ENCODE results near the gene TRPV2. TPM values are rescaled to one million over a fixed set of nuclear protein-coding genes. Genes with fewer than 3 reads are reported as not detected.
A peak's percentile ranks its signal among the peaks of the same experiment; 100 is the strongest.
"Not testable (repeated sequence)": the region's sequence is repeated elsewhere in the genome, so short reads cannot be mapped to it uniquely, and the experiment has no call there.

TRPV2 gene
- total RNA-seq (2014; rRNA removed; shearing (Covaris generic)), result 101 and 105 TPM in 2 replicates
- 41.0 TPM in 2 replicates for polyA plus RNA-seq (2015; cell fraction: cytosol; rRNA removed)
- 138 and 139 TPM in 2 replicates for polyA plus RNA-seq (2015; cell fraction: nucleus; rRNA removed)

- peak; percentile 42 for DNase-seq (ENCODE audit: low read depth)
Measured at GRCh38 chr17:16415031-16415924, at the start of gene TRPV2. TRPV2 (plus strand) TSS chr17:16415571; CDS start chr17:16417669, 2,098 bp downstream.

DNA sequence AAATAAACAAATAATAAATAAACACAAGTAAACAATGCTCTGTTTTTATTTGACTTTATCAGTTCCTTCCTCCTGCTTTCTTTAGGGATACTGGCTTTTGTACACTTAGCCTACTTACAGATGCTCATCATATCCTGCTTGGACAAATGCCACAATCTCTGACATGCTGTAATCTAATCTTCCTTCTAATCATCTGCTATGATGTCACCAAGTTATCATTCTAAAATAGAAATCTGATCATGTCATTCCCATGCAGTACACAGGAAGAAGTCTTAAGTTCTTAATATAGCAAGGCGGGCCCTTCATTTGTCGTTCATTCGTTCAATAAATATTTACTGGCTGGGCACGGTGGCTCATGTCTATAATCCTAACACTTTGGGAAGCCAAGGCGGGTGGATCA lies 43.6 kb upstream of the TRPV2 start:
- peak; percentile 66 for DNase-seq (ENCODE audit: low read depth)

DNA sequence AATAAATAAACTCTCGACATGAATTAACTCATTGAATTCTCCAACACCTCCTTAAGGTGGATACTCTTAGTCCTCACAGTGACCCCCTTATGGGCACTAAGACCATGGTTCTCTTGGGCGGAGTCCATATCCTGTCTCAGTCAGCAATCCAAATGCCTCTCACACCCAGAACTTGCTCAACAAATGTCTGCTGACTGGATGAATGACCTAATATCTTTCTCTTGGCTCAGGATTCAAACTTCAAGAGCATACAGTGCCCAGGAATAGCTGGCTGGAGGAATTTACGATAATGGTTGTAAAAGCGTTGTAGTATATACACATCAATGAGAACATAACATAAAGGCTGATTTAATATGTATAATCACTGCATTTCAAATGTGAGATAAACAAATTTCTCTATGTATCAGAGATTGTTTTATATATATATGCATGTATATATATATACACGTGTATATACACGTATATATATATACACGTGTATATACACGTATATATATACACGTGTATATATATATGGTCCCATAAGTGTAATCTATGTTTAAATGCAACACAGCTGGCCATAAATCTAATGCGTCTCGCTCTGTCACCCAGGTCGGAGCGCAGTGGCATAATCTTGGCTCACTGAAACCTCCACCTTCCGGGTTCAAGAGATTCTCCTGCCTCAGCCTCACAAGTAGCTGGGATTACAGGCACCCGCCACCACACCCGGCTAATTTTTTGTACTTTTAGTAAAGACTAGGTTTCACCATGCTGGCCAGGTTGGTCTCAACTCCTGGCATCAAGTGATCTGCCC lies 41.0 kb upstream of the TRPV2 start:
- DNase-seq (ENCODE audit: low read depth), result peak; percentile 18

- DNase-seq (ENCODE audit: low read depth), result peak; percentile 42
Measured at GRCh38 chr17:16377941-16378341, 37.4 kb upstream of the TRPV2 start.

DNA sequence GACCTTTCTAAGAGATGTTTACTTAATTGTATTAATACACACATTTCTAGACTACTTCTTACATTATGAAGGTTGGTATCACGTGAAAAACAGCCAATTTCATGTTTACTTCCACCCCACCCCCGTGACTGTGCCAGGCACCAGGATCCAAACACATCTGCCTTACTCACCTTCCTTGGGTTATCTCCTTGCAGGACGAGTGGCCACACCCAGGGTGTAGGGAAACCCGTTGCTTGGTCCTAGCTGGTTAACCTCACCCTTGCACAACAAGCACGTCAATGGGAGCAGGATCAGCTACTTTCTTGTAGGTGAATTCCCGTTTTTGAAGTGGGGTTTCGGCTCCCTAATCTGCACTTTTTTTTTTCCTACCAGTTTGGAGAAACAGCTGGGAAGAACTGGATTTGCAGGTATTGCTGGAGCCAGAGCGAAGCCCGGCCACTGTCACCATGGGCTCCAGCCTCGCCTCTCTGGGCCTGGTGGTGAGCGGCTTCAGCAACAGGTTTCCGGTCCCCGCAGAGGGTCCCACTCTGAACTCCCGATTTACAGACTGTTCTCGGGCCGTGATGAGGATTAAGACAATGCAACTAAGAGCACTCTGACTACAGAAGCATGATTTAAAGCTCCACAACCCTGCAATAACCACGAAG lies 36.6 kb upstream of the TRPV2 start:
- no peak for DNase-seq (ENCODE audit: low read depth)

DNA sequence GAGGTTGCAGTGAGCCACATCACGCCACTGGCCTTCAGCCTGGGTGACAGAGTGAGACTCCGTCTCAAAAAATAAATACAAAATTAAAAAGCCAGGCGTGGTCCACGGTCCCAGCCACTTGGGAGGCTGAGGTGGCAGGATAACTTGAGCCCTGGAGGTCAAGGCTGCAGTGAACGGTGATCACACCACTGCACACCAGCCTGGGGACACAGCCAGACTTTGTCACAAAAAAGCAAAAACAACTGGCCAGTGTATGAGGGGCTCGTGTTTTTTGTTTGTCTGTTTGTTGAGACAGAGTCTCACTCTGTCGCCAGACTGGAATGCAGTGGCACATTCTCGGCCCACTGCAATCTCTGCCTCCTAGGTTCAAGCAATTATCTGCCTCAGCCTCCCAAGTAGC lies 35.7 kb upstream of the TRPV2 start:
- DNase-seq (ENCODE audit: low read depth), result no peak

DNA sequence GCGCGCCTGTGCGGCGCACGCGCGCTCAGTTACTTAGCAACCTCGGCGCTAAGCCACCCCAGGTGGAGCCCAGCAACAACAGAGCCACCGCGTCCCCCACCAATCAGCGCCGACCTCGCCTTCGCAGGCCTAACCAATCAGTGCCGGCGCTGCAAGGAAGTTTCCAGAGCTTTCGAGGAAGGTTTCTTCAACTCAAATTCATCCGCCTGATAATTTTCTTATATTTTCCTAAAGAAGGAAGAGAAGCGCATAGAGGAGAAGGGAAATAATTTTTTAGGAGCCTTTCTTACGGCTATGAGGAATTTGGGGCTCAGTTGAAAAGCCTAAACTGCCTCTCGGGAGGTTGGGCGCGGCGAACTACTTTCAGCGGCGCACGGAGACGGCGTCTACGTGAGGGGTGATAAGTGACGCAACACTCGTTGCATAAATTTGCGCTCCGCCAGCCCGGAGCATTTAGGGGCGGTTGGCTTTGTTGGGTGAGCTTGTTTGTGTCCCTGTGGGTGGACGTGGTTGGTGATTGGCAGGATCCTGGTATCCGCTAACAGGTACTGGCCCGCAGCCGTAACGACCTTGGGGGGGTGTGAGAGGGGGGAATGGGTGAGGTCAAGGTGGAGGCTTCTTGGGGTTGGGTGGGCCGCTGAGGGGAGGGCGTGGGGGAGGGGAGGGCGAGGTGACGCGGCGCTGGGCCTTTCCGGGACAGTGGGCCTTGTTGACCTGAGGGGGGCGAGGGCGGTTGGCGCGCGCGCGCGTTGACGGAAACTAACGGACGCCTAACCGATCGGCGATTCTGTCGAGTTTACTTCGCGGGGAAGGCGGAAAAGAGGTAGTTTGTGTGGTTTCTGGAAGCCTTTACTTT lies 34.5 kb upstream of the TRPV2 start, which contains the start of gene UBB:
TSS of gene UBB (plus strand) at position 452 of the 856 bp plus-strand sequence. CDS start 817 bp downstream, outside the sequence.
- peak; percentile 94 for DNase-seq (ENCODE audit: low read depth)

DNA sequence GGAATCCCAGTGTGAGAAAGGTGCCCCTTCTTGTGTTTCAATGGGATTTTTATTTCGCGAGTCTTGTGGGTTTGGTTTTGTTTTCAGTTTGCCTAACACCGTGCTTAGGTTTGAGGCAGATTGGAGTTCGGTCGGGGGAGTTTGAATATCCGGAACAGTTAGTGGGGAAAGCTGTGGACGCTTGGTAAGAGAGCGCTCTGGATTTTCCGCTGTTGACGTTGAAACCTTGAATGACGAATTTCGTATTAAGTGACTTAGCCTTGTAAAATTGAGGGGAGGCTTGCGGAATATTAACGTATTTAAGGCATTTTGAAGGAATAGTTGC lies 33.9 kb upstream of the TRPV2 start:
- DNase-seq (ENCODE audit: low read depth), result no peak

DNA sequence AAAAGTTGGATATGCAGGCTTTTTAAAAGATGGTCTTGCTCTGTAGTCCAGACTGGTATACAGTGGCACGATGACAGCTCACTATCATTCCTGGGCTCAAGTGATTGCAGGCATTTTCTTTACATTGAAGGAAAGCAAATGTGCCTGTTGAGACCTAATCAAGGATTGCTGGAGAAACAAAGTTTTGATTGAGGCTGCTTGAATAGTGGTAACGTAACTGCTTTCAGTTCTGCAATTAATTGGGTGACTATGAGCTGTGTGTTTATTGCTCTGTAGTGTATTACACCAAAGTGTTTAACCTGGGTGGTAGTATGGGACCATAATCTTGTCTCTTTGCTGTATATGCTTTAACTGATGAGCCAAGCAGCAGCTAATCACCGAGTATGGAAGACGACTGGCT lies 32.2 kb upstream of the TRPV2 start:
- no peak for DNase-seq (ENCODE audit: low read depth)

- no peak for DNase-seq (ENCODE audit: low read depth)
Measured at GRCh38 chr17:16383772-16384287, 31.5 kb upstream of the TRPV2 start.

DNA sequence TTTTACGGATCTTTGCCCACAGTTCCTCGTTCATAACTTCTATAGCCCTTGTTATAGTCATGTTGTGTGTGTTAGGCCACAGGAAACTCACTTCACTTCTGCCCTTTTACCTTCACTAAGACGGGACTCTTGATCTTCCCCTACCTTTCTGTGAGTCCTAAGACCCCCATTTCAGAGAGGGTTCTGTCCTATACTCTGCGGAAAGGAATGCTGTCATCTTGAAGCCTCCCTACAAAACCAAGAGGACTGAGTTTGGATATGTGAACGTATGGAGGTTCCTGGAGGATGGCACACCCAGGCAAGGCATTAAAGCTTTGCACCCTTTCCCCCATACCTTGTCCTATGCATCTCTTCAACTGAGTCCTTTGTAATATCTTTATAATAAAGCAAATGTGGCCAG lies 30.8 kb upstream of the TRPV2 start:
- no peak for DNase-seq (ENCODE audit: low read depth)

DNA sequence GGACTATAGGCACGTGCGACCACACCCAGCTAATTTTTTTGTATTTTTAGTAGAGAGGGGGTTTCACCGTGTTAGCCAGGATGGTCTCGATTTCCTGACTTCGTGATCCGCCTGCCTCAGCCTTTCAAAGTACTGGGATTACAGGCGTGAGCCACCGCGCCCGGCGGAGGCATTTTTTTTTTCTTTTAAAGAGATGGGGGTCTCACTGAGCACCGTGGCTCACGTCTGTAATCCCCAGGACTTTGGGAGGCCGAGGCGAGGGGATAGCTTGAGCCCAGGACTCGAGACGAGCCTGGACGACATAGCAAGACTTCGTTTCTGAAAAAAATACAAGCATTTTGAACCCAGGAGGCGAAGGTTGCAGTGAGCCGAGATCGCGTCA lies 29.3 kb upstream of the TRPV2 start:
- DNase-seq (ENCODE audit: low read depth), result not testable (repeated sequence)

GRCh38 chr17:16391451-16391850 lies 23.9 kb upstream of the TRPV2 start:
- DNase-seq (ENCODE audit: low read depth), result no peak

GRCh38 chr17:16392491-16392890 lies 22.9 kb upstream of the TRPV2 start:
- DNase-seq (ENCODE audit: low read depth), result not testable (repeated sequence)

DNA sequence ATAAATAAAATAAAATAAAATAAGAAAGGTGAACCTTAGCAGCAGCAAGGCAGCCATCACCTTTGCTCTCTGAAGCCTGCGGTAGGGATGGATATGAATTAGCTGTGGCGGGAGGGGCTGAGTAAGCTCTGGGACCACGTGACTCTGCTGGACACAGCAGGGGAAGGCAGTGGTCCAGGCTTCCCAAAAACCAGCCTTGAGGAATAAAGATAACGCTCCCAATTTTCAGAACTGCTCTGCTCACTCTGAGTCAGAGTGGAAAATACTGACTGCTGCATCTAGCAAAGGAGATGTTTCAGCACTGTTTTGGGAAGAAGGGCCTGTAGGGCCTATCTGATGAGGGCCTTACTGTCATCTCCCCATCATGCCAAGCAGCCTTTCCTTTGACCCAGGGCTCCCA lies 19.5 kb upstream of the TRPV2 start:
- not testable (repeated sequence) for DNase-seq (ENCODE audit: low read depth)

- not testable (repeated sequence) for DNase-seq (ENCODE audit: low read depth)
Measured at GRCh38 chr17:16396693-16397092, 18.7 kb upstream of the TRPV2 start.

GRCh38 chr17:16398270-16399267 lies 16.8 kb upstream of the TRPV2 start:
- DNase-seq (ENCODE audit: low read depth), result peak; percentile 24

GRCh38 chr17:16403847-16404246 lies 11.5 kb upstream of the TRPV2 start:
- not testable (repeated sequence) for DNase-seq (ENCODE audit: low read depth)
